GM12873 (cell line): Measurements from ENCODE around the gene COL16A1.

Source experiments
- TF ChIP-seq, protein P1 (sequence below): IDR thresholded peaks from 2 replicates; pipeline ENCODE4 v1.5.1; 2012; ENCODE audit warnings: low read depth, mild to moderate bottlenecking, moderate library complexity, low read length, control low read depth; ENCODE audit not compliant: insufficient read depth; ENCODE audit errors: missing control alignments

Gene COL16A1

DNA sequence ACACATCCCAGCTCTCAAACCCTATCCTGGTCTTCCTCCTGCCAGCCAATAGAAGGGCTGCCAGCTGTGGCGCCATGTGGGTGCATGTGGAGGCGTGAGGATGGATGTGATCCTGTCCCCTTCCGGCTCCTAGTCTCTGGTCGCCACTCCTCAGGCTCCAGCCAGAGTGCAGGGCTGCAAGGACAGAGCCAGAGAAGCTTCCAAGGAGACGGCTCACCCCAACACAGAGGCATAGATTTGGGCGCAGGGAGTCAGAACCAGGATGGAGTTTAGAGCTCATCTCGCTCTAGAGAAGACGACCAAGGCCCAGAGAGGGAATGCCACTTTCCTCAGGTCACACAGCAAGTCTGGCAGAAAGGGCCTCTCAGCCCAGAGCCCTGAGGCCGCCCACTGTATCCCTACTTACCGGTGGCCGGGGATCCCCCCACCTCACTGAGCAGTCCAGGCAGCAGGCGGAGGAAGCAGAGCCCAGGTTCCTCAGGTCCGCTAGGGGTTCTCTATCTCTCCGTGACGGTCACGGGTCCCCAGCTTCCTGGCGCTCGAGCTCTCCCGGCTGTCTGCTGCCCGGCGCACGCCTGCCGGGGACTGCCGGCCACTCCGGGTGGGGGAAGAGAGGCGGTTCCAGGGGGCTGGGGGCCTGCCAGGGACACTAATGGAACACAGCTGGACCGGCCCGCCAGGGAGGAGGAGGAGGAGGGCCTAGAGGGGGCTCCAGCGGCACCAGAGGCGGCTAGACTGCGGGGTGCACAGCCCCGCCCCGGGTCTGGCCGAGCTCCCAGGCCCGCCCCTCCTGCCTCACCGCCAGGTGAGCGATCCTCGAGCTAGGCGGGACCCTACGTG lies at the start of gene COL16A1:
TSS of gene COL16A1 (minus strand) at position 587 of the 840 bp plus-strand sequence. CDS start 1,824 bp downstream, outside the sequence.
- TF ChIP-seq, protein P1, sequence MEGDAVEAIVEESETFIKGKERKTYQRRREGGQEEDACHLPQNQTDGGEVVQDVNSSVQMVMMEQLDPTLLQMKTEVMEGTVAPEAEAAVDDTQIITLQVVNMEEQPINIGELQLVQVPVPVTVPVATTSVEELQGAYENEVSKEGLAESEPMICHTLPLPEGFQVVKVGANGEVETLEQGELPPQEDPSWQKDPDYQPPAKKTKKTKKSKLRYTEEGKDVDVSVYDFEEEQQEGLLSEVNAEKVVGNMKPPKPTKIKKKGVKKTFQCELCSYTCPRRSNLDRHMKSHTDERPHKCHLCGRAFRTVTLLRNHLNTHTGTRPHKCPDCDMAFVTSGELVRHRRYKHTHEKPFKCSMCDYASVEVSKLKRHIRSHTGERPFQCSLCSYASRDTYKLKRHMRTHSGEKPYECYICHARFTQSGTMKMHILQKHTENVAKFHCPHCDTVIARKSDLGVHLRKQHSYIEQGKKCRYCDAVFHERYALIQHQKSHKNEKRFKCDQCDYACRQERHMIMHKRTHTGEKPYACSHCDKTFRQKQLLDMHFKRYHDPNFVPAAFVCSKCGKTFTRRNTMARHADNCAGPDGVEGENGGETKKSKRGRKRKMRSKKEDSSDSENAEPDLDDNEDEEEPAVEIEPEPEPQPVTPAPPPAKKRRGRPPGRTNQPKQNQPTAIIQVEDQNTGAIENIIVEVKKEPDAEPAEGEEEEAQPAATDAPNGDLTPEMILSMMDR, result no peak

DNA sequence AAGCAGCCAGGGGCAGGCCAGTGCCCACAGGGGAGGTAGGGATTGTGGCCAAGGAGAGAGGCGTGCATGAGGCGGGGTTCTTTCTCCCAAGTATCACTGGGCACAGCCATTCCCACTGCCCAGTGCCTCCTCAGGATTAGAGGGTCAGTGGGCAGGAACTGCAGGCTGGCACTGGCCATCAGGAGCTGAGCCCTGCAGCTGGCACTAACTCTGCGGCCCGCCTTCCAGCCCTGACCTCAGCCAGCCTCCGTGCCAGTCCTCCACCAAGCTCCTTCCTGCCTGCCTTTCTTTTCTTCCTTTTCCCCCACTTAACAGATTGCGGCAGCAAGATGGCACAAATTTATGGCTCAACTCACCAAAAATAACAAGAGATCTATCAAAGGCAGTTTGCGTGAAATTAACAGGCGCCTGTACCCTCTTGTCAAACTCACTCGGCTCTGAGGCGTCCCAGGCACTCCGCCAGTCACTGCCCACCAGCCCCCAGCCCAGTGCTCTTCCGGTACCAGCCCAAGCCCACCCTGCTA lies 49.2 kb upstream of the COL16A1 start:
- TF ChIP-seq, protein P1, result no peak

DNA sequence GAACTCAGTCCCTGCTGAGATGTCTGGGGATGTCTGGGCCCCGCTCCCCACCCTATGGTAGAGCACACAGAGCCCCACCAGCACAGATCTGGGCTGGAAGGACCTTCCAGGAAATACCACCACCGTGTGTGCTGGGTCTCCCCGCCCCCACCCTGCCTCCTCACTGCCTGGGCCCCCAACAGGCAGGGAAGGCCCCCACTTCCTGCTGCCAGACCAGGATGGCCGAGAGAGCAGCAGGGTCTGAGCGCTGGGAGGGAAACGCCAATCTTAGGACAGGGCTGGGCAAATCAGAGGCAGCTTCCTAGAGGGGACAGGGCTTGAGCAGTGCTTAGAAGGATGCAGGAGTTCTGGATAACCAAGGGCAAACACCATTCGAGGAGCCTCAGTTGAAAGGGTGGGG lies 48.4 kb upstream of the COL16A1 start:
- TF ChIP-seq, protein P1, result no peak

DNA sequence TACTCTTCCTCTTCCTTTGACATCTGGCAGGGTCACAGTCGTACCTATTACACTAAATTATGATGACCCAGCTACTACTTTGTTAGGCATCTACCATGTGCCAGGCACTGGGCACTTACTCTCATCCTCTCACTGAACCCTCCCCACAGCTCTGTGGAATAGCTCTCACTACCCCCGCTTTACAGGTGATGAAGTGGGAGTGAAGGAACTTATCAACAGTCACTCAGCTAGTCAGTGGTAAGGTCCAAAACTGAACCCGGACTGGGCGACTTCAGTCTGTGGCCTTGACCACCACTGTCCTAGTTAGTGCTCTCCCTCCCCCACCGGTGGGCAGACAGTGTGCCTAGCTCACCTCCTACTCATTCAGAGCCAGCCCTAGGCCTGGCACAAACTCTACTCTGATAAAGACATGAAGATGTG lies 48.0 kb upstream of the COL16A1 start:
- TF ChIP-seq, protein P1, result no peak

DNA sequence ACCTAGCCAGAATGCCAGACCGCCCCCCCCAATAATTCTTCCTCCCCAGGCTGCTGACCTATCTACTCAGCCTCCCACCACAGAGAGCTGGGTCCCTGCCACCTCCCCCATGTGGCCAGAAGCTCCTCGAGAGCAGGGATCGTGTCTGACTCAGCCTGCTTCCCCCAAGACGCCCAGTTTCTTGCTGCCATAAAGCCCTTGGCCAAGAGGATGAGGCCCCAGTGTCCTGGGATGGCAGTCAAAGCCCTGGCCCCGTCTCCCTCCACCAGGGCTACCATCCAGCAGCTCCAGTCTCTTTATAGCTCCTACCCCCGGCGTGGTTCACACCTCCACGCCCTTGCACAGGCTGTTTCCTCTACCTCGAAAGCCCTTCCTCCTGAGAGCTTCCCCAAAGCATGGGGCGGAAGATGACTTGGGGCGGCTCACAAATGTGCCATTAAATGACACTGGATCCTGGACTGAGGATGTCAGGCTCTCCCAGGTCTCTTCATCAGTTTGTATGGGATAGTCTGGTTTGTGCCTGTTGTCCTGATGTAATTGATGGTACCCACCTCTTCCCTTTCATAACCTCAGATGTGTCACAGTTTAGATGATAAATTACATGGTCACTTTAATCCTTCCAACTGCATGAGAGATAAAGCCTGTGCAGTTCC lies 47.2 kb upstream of the COL16A1 start:
- TF ChIP-seq, protein P1, result no peak

DNA sequence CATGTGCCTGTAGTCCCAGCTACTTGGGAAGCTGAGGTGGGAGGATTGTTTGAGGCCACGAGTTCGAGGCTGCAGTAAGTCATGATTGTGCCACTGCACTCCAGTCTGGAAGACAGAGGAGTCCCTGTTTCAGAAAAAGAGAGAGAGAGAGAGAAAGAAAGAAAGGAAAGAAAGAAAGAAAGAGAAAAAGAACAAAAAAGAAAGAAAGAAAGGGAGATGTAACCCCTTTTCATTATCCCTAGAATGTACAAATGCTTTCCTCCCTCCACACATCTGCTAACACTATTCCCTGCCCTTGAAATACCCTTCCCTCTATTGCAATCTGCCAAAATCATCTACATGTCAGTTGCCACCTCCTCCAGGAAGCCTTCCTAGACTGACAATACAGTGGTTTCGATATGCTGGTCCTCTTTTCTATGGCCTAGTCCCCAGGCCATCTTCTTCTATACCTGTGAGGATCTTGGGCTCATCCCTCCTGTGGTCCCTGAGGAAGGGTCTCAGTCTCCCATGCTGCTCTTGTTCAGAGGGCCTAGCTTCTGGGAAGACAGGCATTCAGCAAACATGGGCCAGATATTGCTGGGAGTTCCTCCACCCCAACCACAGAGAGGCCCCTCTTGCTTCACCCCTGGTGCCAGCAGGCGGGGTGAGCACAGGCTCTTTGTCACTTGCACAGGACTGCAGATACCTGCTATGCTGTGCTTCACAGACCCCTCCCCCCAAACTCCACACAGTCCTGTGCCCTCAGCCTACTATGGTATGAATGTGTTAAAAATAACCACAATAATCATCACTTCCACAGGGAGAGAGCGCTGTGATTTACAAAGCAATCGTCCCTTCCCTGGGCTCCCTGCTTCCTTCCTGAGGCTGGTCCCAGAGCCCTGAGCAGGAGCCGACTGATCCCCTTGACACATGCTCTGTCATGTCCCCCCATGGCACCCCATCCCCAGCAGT lies 46.2 kb upstream of the COL16A1 start:
- TF ChIP-seq, protein P1, result no peak
